Loucy (cell line): Measurements from ENCODE around the gene NOL12.

Source experiments
- H2AFZ ChIP-seq: fragments of 200-600 bp; sonication (generic); 2 replicates; pipeline ENCODE4 v1.6.0; 2016; ENCODE audit warnings: antibody characterized with exemption, mild to moderate bottlenecking, low read length, moderate library complexity
- H3F3A ChIP-seq: fragments of 200-600 bp; 2 replicates; pipeline ENCODE4 v1.6.0; 2016; ENCODE audit warnings: antibody characterized with exemption, low read depth, mild to moderate bottlenecking
- H3K27me3 ChIP-seq: fragments of 200-600 bp; sonication (generic); 2 replicates; pipeline ENCODE4 v1.6.1; 2014; ENCODE audit warnings: low read length, mild to moderate bottlenecking; ENCODE audit not compliant: insufficient read depth, poor library complexity, severe bottlenecking
- H3K36me3 ChIP-seq: fragments of 200-600 bp; sonication (generic); 2 replicates; pipeline ENCODE4 v1.6.1; 2016; ENCODE audit warnings: low read length; ENCODE audit not compliant: insufficient read depth
- H3K4me1 ChIP-seq: fragments of 200-600 bp; sonication (generic); 2 replicates; pipeline ENCODE4 v1.5.1; 2014; ENCODE audit warnings: low read length, mild to moderate bottlenecking; ENCODE audit not compliant: insufficient read depth, poor library complexity, severe bottlenecking
- H3K4me2 ChIP-seq: fragments of 200-600 bp; sonication (generic); 2 replicates; pipeline ENCODE4 v1.6.0; 2014; ENCODE audit warnings: antibody characterized with exemption, low read length, low read depth, mild to moderate bottlenecking; ENCODE audit not compliant: poor library complexity, severe bottlenecking
- H3K4me3 ChIP-seq: fragments of 200-600 bp; sonication (generic); 2 replicates; pipeline ENCODE4 v1.5.1; 2014; ENCODE audit warnings: low read length, mild to moderate bottlenecking, mixed read lengths; ENCODE audit not compliant: poor library complexity, severe bottlenecking
- H3K79me2 ChIP-seq: fragments of 200-600 bp; sonication (generic); 2 replicates; pipeline ENCODE4 v1.6.1; 2014; ENCODE audit warnings: low read length; ENCODE audit not compliant: insufficient read depth
- H3K9ac ChIP-seq: fragments of 200-600 bp; sonication (generic); 2 replicates; pipeline ENCODE4 v1.6.0; 2014; ENCODE audit warnings: mild to moderate bottlenecking, low read depth, low read length, moderate library complexity; ENCODE audit not compliant: poor library complexity, severe bottlenecking
- H3K9me2 ChIP-seq: fragments of 200-600 bp; sonication (generic); replicated peaks from 2 replicates; pipeline ENCODE4 v1.6.1; 2016; ENCODE audit warnings: low read depth, low read length, mixed read lengths
- H3K9me3 ChIP-seq: fragments of 200-600 bp; sonication (generic); 2 replicates; pipeline ENCODE4 v1.6.1; 2014; ENCODE audit warnings: mild to moderate bottlenecking, antibody characterized with exemption, low read length, low read depth; ENCODE audit not compliant: insufficient read depth
- H4K20me1 ChIP-seq: fragments of 200-600 bp; sonication (generic); 2 replicates; pipeline ENCODE4 v1.6.0; 2014; ENCODE audit warnings: antibody characterized with exemption, low read length, mild to moderate bottlenecking; ENCODE audit not compliant: insufficient read depth, poor library complexity, severe bottlenecking
- TF ChIP-seq, protein P1 (sequence below): fragments of 200-600 bp; sonication (generic); conservative IDR thresholded peaks from 2 replicates; pipeline ENCODE4 v1.5.1; 2014; ENCODE audit warnings: mild to moderate bottlenecking, antibody characterized with exemption, low read length

The NOL12 gene

DNA sequence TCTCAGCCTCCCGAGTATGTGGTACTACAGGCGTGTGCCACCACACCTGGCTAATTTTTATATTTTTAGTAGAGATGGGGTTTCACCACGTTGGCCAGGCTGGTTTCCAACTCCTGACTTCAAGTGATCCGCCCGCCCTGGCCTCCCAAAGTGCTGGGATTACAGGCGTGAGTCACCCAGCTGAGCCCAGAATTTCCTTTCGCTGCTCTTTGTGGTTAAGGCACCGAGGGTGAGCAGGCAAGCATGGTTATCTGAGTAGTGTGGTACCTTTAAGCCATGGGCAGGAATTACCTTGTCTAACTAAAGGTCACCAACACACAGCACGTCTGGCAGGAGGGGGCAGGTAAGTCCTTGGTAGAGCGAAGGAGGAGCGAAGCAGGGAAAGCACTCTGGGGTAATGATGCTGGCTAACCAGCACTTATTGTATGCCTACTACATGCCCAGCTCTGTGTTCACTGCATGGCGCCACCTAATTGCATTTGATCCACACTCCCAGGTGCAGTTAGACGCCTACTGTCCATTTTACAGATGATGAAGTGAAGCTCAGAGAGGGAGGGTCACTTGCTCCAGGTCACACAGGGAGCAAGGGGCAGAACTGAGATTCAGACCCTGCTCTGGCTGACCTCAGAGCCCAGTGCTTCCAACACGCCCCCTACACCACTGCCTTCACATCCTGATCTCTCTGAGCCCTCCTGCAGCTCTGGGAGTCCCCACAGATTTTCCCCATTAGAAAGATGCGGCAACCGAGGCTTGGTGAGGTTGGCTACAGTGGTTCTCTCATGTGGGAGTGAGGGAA lies 56.4 kb downstream of the NOL12 start:
- peaks cover 22% of the 10 kb centered on the region for H3K79me2 ChIP-seq
- H2AFZ ChIP-seq: no peak overlapping the region
- no peaks in the 10 kb centered on the region for H3K9me3 ChIP-seq
- no peak overlapping the region for H3K4me2 ChIP-seq
- H3K4me1 ChIP-seq: peaks cover 19% of the 10 kb centered on the region
- H3F3A ChIP-seq: 0 out of 2 replicates have a peak, but pooled peaks cover 4% of the 10 kb centered on the region
- no peak overlapping the region for H3K4me3 ChIP-seq
- H3K9me2 ChIP-seq: no peaks in the 10 kb centered on the region
- H3K9ac ChIP-seq: no peak overlapping the region
- TF ChIP-seq, protein P1, sequence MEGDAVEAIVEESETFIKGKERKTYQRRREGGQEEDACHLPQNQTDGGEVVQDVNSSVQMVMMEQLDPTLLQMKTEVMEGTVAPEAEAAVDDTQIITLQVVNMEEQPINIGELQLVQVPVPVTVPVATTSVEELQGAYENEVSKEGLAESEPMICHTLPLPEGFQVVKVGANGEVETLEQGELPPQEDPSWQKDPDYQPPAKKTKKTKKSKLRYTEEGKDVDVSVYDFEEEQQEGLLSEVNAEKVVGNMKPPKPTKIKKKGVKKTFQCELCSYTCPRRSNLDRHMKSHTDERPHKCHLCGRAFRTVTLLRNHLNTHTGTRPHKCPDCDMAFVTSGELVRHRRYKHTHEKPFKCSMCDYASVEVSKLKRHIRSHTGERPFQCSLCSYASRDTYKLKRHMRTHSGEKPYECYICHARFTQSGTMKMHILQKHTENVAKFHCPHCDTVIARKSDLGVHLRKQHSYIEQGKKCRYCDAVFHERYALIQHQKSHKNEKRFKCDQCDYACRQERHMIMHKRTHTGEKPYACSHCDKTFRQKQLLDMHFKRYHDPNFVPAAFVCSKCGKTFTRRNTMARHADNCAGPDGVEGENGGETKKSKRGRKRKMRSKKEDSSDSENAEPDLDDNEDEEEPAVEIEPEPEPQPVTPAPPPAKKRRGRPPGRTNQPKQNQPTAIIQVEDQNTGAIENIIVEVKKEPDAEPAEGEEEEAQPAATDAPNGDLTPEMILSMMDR: no peak
- no peaks in the 10 kb centered on the region for H3K27me3 ChIP-seq
- no peaks in the 10 kb centered on the region for H3K36me3 ChIP-seq
- peaks cover 10% of the 10 kb centered on the region for H4K20me1 ChIP-seq
